Activated CD8-positive, alpha-beta memory T cell treated with anti-CD3 and anti-CD28 coated beads for 4 hours (primary cell): ENCODE data around the gene DRAM1.
"Not testable (repeated sequence)": the region's sequence is repeated elsewhere in the genome, so short reads cannot be mapped to it uniquely, and the experiment has no call there.

Experiments used
- DNase-seq, 2 donors: peaks; one replicate each; pipeline ENCODE4 v3.0.0-alpha.2; 2020; ENCODE audit warnings: low read depth in 2 of 2

DRAM1 gene

DNA sequence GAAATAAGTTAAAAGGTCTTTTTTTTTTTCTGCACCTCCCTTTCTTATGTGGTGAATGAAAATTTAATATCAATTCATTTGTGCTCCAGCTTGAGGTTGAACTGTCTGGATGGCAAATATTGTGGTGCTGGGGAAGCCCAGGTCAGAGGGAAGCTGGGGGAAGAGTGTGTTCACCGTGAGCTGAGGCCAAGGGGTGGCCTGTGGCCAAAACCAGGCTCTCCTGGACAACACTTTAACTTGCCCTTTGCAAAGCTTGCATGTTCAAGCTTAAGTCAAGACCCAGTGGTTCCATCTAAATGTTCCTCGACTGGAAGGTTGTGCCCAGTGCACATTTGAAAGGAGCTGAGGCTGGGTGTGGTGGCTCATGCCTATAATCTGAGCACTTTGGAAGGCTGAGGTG, 28.8 kb downstream of the DRAM1 start:
- DNase-seq, result no peak

- DNase-seq, result no peak
Observed at GRCh38 chr12:101908395-101908794, 31.0 kb downstream of the DRAM1 start.

- no peak for DNase-seq
Observed at GRCh38 chr12:101909646-101910045, 32.3 kb downstream of the DRAM1 start.

GRCh38 chr12:101915841-101916240, 38.5 kb downstream of the DRAM1 start:
- DNase-seq, result no peak

DNA sequence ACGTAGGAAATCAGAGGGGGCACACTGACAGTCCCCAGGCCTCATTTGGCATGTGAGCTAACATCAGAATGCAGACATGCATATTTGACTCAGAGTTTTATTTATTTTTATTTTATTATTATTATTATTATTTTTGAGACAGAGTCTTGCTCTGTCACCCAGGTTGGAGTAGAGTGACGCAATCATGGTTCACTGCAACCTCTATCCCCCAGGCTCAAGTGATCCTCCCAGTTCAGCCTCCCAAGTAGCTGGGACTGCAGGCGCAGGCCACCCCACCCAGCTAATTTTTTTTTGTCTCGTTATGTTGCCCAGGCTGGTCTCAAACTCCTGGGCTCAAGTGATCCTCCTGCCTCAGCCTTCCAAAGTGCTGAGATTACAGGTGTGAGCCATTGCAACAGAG, 41.4 kb downstream of the DRAM1 start:
- DNase-seq, result not testable (repeated sequence)

- no peak for DNase-seq
Observed at GRCh38 chr12:101919447-101919846, 42.1 kb downstream of the DRAM1 start.

- no peak for DNase-seq
Observed at GRCh38 chr12:101920906-101921305, 43.5 kb downstream of the DRAM1 start.

- DNase-seq, result no peak
Observed at GRCh38 chr12:101923045-101923718, 45.8 kb downstream of the DRAM1 start.

DNA sequence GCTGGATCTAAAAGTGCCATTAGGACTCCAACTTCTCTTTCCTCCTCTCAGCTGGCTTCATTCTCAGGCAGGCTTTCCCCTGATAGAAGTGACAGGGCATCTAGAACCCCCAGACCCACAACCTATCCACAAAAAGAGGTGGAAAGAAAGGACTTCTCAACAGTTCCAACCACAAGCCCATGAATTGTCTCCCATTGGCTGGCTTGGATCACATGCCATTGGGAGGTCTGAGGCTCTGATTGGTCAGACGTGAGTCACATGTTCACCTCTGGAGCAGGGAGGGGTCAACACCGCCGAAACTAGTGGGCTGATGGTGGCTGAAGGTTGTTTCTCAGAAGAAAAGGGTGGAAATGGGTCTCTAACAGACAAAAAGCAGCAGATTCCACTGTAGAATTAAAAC, 47.2 kb downstream of the DRAM1 start:
- no peak for DNase-seq

- DNase-seq, result no peak
Observed at GRCh38 chr12:101925361-101925760, 48.0 kb downstream of the DRAM1 start.

DNA sequence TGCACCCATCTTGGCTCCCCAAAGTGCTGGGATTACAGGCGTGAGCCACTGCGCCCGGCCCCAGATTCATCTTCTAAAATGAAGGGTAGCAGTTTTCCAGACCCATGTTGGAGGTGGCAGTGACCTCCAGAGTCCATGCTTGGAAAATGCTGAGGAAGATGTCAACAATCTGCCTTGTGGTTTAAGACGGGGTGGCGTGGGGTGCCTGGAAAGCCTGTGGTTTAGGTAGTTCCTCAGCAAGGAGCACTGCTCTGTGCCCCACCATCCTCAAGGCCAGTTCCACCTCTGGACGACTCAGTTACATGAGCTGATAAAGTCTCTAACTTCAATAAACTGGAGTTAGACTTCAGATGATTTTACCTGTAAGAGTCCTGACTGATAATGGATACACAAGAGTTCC, 48.6 kb downstream of the DRAM1 start:
- DNase-seq, result no peak

- DNase-seq, result no peak
Observed at GRCh38 chr12:101927036-101927435, 49.7 kb downstream of the DRAM1 start.

- no peak for DNase-seq
Observed at GRCh38 chr12:101927999-101928398, 50.6 kb downstream of the DRAM1 start.

- DNase-seq, result no peak
Observed at GRCh38 chr12:101928556-101928955, 51.2 kb downstream of the DRAM1 start.

GRCh38 chr12:101929365-101930041, 52.1 kb downstream of the DRAM1 start:
- DNase-seq, result no peak

DNA sequence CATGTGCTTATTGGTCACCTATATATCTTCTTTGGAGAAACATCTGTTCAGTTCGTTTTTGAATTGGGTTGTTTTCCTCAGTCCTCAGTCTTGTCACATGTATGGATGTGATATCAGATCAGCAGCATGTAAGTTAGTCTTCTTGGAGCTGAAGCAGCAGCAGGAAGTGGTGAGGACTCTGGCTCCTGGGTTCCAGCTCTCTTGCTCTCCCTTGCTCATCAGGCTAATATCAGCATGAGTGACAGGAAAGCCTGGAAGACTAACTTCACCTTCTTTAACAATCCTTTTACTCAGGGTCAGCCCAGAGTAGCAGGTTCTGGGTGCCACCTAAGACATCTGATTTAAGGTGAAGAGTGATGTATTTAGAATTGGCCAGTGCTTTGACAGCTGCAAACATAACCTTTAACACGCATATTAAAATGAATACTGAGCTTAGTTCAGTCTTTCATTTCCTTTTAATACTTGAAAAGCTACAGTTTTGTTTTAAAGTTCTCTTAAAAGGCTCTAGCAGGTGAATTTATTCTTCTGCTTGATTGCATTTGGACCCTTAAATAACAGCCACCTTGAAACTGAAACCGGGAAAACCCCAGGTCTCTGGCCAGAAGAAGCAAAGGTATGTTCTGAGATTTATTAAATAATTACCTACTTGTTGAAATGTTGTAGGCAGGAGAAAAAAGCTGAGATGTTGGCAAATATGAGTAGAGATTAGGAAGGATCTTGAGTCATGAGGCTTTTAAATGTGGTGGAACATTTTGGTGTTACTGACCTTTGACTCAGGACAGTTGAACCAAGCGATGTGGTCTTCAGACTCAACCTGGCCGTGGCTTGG, 54.3 kb downstream of the DRAM1 start:
- no peak for DNase-seq

GRCh38 chr12:101933866-101934514, 56.6 kb downstream of the DRAM1 start:
- DNase-seq, result no peak

- DNase-seq, result no peak
Observed at GRCh38 chr12:101935890-101936746, 58.7 kb downstream of the DRAM1 start.

- no peak for DNase-seq
Observed at GRCh38 chr12:101939306-101939705, 61.9 kb downstream of the DRAM1 start.

DNA sequence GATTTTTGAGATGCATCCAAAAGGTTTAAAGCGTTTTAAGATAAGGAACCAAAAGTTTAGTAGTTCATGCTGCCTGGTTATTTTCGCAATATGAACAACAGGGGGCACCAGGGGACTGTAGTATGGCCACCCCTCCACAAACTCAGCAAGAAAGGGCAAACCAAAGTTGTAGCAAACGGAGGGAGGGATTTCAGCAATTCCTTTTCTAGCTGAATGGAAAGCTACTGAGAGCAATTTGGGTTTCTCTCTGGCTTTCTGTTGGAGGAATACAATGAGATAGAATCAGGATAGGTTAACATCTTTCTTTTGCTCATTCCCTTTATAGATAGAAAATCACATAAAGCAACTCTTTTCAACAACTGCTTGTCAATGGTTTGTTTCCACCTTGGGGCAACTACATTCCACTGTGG, 62.5 kb downstream of the DRAM1 start:
- DNase-seq, result peak; percentile 14 to 33

DNA sequence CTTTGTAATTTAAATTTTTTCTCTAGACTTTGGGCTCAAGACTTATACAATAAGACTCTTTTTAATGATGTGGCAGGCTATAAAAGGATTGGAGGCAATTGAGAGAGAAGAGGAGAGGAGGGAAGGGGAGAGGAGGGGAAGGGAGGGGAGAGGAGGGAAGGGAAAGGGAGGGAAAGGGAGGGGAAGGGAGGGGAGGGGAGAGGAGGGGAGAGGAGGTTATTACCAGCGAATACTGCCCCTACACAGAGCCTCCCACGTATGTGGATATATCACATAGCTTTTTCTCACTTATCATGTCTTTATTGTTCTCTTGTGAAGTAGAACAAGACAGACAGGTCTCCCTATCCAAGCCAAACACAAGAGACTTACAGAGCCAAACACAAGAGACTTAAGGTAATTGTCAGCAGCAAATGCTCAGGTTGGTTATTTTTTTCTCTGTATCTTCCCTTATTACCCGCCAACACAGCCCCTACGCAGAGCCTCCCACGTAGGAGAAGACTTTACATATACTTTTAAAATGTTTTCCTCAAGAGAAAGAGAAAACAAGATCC, 63.1 kb downstream of the DRAM1 start:
- DNase-seq, result no peak
